ENCODE measurements around the gene CATSPERE.

DNA sequence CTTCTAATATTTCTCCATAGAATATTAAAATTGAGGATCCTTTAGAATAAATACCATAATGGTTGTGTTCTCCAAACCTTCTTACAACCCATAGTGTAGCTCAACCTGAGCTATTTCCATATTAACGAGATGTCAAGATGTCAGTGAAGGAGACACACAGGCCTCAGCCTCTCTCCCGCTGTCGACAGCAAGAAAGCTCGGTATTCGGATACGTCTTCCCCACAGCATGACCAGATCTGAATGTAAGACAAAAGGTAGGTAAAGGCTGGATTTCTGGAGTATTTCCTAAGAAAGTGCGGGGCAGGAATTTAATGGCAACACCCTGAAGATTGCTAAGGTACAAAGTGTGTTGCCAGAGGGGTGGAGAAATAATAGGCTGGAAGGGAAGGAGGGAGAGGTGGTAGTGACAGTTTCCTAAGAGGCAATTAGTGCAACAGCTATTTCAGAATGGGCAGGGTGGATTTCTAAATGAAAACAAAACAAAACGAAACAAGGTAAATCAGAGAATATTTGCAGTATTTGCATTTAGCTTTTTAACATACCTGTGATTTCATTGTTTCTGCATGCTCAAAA, 11.1 kb upstream of the CATSPERE start:
- TF ChIP-seq, protein P1, sequence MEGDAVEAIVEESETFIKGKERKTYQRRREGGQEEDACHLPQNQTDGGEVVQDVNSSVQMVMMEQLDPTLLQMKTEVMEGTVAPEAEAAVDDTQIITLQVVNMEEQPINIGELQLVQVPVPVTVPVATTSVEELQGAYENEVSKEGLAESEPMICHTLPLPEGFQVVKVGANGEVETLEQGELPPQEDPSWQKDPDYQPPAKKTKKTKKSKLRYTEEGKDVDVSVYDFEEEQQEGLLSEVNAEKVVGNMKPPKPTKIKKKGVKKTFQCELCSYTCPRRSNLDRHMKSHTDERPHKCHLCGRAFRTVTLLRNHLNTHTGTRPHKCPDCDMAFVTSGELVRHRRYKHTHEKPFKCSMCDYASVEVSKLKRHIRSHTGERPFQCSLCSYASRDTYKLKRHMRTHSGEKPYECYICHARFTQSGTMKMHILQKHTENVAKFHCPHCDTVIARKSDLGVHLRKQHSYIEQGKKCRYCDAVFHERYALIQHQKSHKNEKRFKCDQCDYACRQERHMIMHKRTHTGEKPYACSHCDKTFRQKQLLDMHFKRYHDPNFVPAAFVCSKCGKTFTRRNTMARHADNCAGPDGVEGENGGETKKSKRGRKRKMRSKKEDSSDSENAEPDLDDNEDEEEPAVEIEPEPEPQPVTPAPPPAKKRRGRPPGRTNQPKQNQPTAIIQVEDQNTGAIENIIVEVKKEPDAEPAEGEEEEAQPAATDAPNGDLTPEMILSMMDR (IDR thresholded peaks at IDR 0.05; ENCODE audit: low read length): no peak
- no peak for TF ChIP-seq EZH2 (IDR thresholded peaks at IDR 0.05; ENCODE audit: borderline replicate concordance, low read length)

Measured in OCI-LY1 (cell line).